SU-DHL-6 (cell line): Measurements from ENCODE around the gene FBRSL1.

Experiments
- H2AFZ ChIP-seq: fragments of 200-600 bp; sonication (generic); 2 replicates; pipeline ENCODE4 v1.6.1; 2014; ENCODE audit warnings: low read depth, mild to moderate bottlenecking, moderate library complexity, mixed read lengths, antibody characterized with exemption, low read length; ENCODE audit not compliant: severe bottlenecking
- H3F3A ChIP-seq: fragments of 200-600 bp; shearing (Covaris generic); 2 replicates; pipeline ENCODE4 v1.6.0; 2016; ENCODE audit warnings: antibody characterized with exemption, mild to moderate bottlenecking; ENCODE audit not compliant: insufficient read depth
- H3K27ac ChIP-seq: fragments of 200-600 bp; sonication (generic); 2 replicates; pipeline ENCODE4 v1.5.1; 2016; ENCODE audit warnings: low read depth, mild to moderate bottlenecking, low read length, moderate library complexity, mixed read lengths
- H3K27me3 ChIP-seq: fragments of 200-600 bp; sonication (generic), shearing (Covaris generic); 2 replicates; pipeline ENCODE4 v1.6.0; 2014; ENCODE audit warnings: mild to moderate bottlenecking, low read length
- H3K36me3 ChIP-seq: fragments of 200-600 bp; sonication (generic); 2 replicates; pipeline ENCODE4 v1.6.1; 2014; ENCODE audit warnings: mild to moderate bottlenecking, low read length, mixed read lengths
- H3K4me2 ChIP-seq: fragments of 300-600, 200-600 bp; shearing (Covaris generic), sonication (generic); 2 replicates; pipeline ENCODE4 v1.6.0; 2014; ENCODE audit warnings: low read length, low read depth, mild to moderate bottlenecking; ENCODE audit not compliant: poor library complexity, severe bottlenecking
- H3K4me3 ChIP-seq: fragments of 200-600 bp; sonication (generic); 2 replicates; pipeline ENCODE4 v1.5.1; 2014; ENCODE audit warnings: antibody characterized with exemption, low read length, mild to moderate bottlenecking, mixed read lengths; ENCODE audit not compliant: insufficient read depth, poor library complexity, severe bottlenecking
- H3K79me2 ChIP-seq: fragments of 200-600 bp; sonication (generic); 2 replicates; pipeline ENCODE4 v1.6.1; 2014; ENCODE audit warnings: mild to moderate bottlenecking, low read length, moderate library complexity; ENCODE audit not compliant: insufficient read depth
- H3K9ac ChIP-seq: fragments of 200-600 bp; sonication (generic); 2 replicates; pipeline ENCODE4 v1.7.0; 2014; ENCODE audit warnings: mild to moderate bottlenecking, low read length
- H3K9me2 ChIP-seq: fragments of 200-600 bp; sonication (generic); replicated peaks from 2 replicates; pipeline ENCODE4 v1.6.1; 2014; ENCODE audit warnings: low read length; ENCODE audit not compliant: insufficient read depth
- H3K9me3 ChIP-seq: fragments of 200-600 bp; sonication (generic); 2 replicates; pipeline ENCODE4 v1.6.1; 2014; ENCODE audit warnings: low read length, mixed read lengths; ENCODE audit not compliant: insufficient read depth
- H4K20me1 ChIP-seq: fragments of 200-600 bp; sonication (generic); 2 replicates; pipeline ENCODE4 v1.6.1; 2014; ENCODE audit warnings: low read depth, mild to moderate bottlenecking, antibody characterized with exemption, low read length, moderate library complexity, mixed read lengths
- EZH2phosphoT487 ChIP-seq: fragments of 200-600 bp; sonication (generic), shearing (Covaris generic); conservative IDR thresholded peaks from 2 replicates; pipeline ENCODE4 v1.6.1; 2018; ENCODE audit warnings: mild to moderate bottlenecking, antibody characterized with exemption, low read length, moderate library complexity, mixed read lengths
- TF ChIP-seq, protein P1 (sequence below): fragments of 200-600 bp; sonication (generic); IDR thresholded peaks from one replicate; pipeline ENCODE4 v1.5.1; 2017; ENCODE audit warnings: antibody characterized with exemption, mild to moderate bottlenecking, low read length, moderate library complexity; ENCODE audit not compliant: insufficient read depth, poor library complexity, severe bottlenecking

The FBRSL1 gene

DNA sequence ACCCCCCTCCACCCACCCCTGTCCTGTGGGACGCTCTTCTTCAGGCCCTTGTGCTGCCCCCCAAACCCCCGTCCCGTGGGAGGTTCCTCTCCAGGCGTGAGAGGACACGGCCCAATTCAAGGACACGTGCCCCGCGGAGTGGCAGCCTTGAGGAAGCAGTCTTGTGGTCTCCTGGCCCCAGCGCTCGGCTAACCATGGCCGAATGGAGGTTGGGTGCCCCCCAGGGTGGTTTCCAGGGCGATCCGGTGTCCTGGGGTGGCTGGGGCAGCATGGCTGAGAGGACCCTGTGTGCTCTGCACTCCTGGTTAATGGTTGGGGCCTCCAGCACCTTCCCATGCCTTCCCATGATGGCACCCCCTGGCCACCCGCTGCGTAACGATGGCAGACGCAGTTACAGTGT lies 66.8 kb downstream of the FBRSL1 start:
- no peaks in the 10 kb centered on the region for H3K36me3 ChIP-seq
- no peak overlapping the region for H3K4me2 ChIP-seq
- H3K9me3 ChIP-seq: no peaks in the 10 kb centered on the region
- H3K9ac ChIP-seq: no peak overlapping the region
- H4K20me1 ChIP-seq: no peaks in the 10 kb centered on the region
- peaks cover 6% of the 10 kb centered on the region for H3K79me2 ChIP-seq
- H3F3A ChIP-seq: no peaks in the 10 kb centered on the region
- no peak overlapping the region for H2AFZ ChIP-seq
- H3K4me3 ChIP-seq: no peak overlapping the region
- no peak overlapping the region for H3K27ac ChIP-seq
- TF ChIP-seq, protein P1, sequence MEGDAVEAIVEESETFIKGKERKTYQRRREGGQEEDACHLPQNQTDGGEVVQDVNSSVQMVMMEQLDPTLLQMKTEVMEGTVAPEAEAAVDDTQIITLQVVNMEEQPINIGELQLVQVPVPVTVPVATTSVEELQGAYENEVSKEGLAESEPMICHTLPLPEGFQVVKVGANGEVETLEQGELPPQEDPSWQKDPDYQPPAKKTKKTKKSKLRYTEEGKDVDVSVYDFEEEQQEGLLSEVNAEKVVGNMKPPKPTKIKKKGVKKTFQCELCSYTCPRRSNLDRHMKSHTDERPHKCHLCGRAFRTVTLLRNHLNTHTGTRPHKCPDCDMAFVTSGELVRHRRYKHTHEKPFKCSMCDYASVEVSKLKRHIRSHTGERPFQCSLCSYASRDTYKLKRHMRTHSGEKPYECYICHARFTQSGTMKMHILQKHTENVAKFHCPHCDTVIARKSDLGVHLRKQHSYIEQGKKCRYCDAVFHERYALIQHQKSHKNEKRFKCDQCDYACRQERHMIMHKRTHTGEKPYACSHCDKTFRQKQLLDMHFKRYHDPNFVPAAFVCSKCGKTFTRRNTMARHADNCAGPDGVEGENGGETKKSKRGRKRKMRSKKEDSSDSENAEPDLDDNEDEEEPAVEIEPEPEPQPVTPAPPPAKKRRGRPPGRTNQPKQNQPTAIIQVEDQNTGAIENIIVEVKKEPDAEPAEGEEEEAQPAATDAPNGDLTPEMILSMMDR: no peak
- H3K27me3 ChIP-seq: no peaks in the 10 kb centered on the region
- H3K9me2 ChIP-seq: no peaks in the 10 kb centered on the region

GRCh38 chr12:132557291-132558015 lies 67.5 kb downstream of the FBRSL1 start:
- no peak for TF ChIP-seq EZH2phosphoT487
- TF ChIP-seq, protein P1: no peak
- no peak overlapping the region for H3K27ac ChIP-seq

GRCh38 chr12:132558042-132558856 lies 68.3 kb downstream of the FBRSL1 start:
- no peaks in the 10 kb centered on the region for H3K27me3 ChIP-seq
- H2AFZ ChIP-seq: no peak overlapping the region
- H3K9me3 ChIP-seq: no peaks in the 10 kb centered on the region
- TF ChIP-seq, protein P1: no peak
- TF ChIP-seq EZH2phosphoT487: no peak
- H3K9ac ChIP-seq: no peak overlapping the region
- no peak overlapping the region for H3K27ac ChIP-seq
- H3K36me3 ChIP-seq: no peaks in the 10 kb centered on the region
- H3K4me2 ChIP-seq: no peak overlapping the region
- peaks cover 16% of the 10 kb centered on the region for H3K79me2 ChIP-seq
- no peak overlapping the region for H3K4me3 ChIP-seq
- no peaks in the 10 kb centered on the region for H3F3A ChIP-seq
- no peaks in the 10 kb centered on the region for H3K9me2 ChIP-seq
- no peaks in the 10 kb centered on the region for H4K20me1 ChIP-seq

More at GRCh38 chr12:132557291-132558015, 67.5 kb downstream of the FBRSL1 start:
- Histone ChIP-seq H4K20me1 (no peaks in the 10 kb centered on the region), H3K4me2 (no peak overlapping the region), H2AFZ (no peak overlapping the region), H3K9me2 (no peaks in the 10 kb centered on the region), H3K27me3 (no peaks in the 10 kb centered on the region), H3K4me3 (no peak overlapping the region), H3K9ac (no peak overlapping the region), H3K36me3 (no peaks in the 10 kb centered on the region), H3F3A (no peaks in the 10 kb centered on the region), H3K9me3 (no peaks in the 10 kb centered on the region), H3K79me2 (peaks cover 13% of the 10 kb centered on the region)
